GM23338 (cell line): ENCODE results near the gene FAM89A. TPM values are rescaled to one million over a fixed set of nuclear protein-coding genes. Genes with fewer than 3 reads are reported as not detected.

Experiments used
- ATAC-seq: fragments of 200-7000 bp; cut with Tn5 transposase; 3 replicates; pipeline ENCODE4 v1.9.1; 2020
- DNase-seq: peaks from one replicate; pipeline ENCODE4 v3.0.0-alpha.2; 2015; ENCODE audit warnings: low spot score
- H2AFZ ChIP-seq: fragments of 200-600 bp; sonication (generic); 2 replicates; pipeline ENCODE4 v1.8.0; 2016; ENCODE audit warnings: antibody characterized with exemption, mild to moderate bottlenecking, moderate library complexity
- H3F3A ChIP-seq: fragments of 200-600 bp; sonication (generic); replicated peaks from 2 replicates; pipeline ENCODE4 v1.8.0; 2017; ENCODE audit warnings: antibody characterized with exemption, mixed run types, low read depth
- H3K27ac ChIP-seq: fragments of 200-600 bp; sonication (generic); 2 replicates; pipeline ENCODE4 v1.6.1; 2016; ENCODE audit warnings: low read depth
- H3K27me3 ChIP-seq: fragments of 200-600 bp; sonication (generic); 2 replicates; pipeline ENCODE4 v1.8.0; 2016; ENCODE audit warnings: mild to moderate bottlenecking, mixed run types, moderate library complexity; ENCODE audit not compliant: insufficient read depth
- H3K36me3 ChIP-seq: fragments of 200-600 bp; sonication (generic); 2 replicates; pipeline ENCODE4 v1.8.0; 2016; ENCODE audit warnings: mild to moderate bottlenecking; ENCODE audit not compliant: insufficient read depth
- H3K4me1 ChIP-seq: fragments of 200-600 bp; sonication (generic); 2 replicates; pipeline ENCODE4 v1.8.0; 2016; ENCODE audit warnings: mild to moderate bottlenecking, moderate library complexity; ENCODE audit not compliant: insufficient read depth
- H3K4me2 ChIP-seq: fragments of 200-600 bp; sonication (generic); 2 replicates; pipeline ENCODE4 v1.7.1; 2017; ENCODE audit warnings: mixed run types
- H3K4me3 ChIP-seq: fragments of 200-600 bp; sonication (generic); 2 replicates; pipeline ENCODE4 v1.6.1; 2016; ENCODE audit warnings: mixed run types
- H3K79me2 ChIP-seq: fragments of 200-600 bp; sonication (generic); replicated peaks from 2 replicates; pipeline ENCODE4 v1.8.0; 2017; ENCODE audit warnings: mild to moderate bottlenecking; ENCODE audit not compliant: insufficient read depth
- H3K9me2 ChIP-seq: fragments of 200-600 bp; sonication (generic); 2 replicates; pipeline ENCODE4 v1.8.0; 2017; ENCODE audit not compliant: insufficient read depth
- H4K20me1 ChIP-seq: fragments of 200-600 bp; sonication (generic); replicated peaks from 2 replicates; pipeline ENCODE4 v1.8.0; 2017; ENCODE audit warnings: mild to moderate bottlenecking; ENCODE audit not compliant: insufficient read depth
- H3K27ac Mint-ChIP-seq: 2 replicates; pipeline ENCODE4 v1.8.0; 2020; ENCODE audit warnings: inconsistent platforms, mild to moderate bottlenecking, moderate library complexity, mixed read lengths
- H3K27me3 Mint-ChIP-seq: 3 replicates; pipeline ENCODE4 v1.8.0; 2022; ENCODE audit warnings: low read depth, mild to moderate bottlenecking, moderate library complexity, mixed read lengths, inconsistent platforms; ENCODE audit not compliant: insufficient read depth, poor library complexity
- H3K36me3 Mint-ChIP-seq: 3 replicates; pipeline ENCODE4 v1.8.0; 2021; ENCODE audit warnings: low read depth, mild to moderate bottlenecking, inconsistent platforms, moderate library complexity, mixed read lengths
- H3K4me1 Mint-ChIP-seq: 3 replicates; pipeline ENCODE4 v1.8.0; 2020; ENCODE audit warnings: mild to moderate bottlenecking, inconsistent platforms, mixed read lengths
- H3K4me3 Mint-ChIP-seq: 3 replicates; pipeline ENCODE4 v1.8.0; 2021; ENCODE audit warnings: moderate library complexity, mild to moderate bottlenecking, inconsistent platforms, mixed read lengths
- H3K9me3 Mint-ChIP-seq: 3 replicates; pipeline ENCODE4 v1.8.0; 2020; ENCODE audit warnings: moderate library complexity, mild to moderate bottlenecking, inconsistent platforms, mixed read lengths
- EZH2 ChIP-seq: fragments of 200-600 bp; sonication (generic); IDR thresholded peaks from one replicate; pipeline ENCODE4 v1.8.0; 2017; ENCODE audit warnings: antibody characterized with exemption, mild to moderate bottlenecking, low read depth; ENCODE audit not compliant: unreplicated experiment
- EZH2phosphoT487 ChIP-seq: fragments of 200-600 bp; sonication (generic); IDR thresholded peaks from one replicate; pipeline ENCODE4 v1.8.1; 2018; ENCODE audit warnings: antibody characterized with exemption; ENCODE audit not compliant: unreplicated experiment
- NANOG ChIP-seq: IDR thresholded peaks from 2 replicates; pipeline ENCODE4 v1.6.1; 2016; ENCODE audit warnings: antibody characterized with exemption, borderline replicate concordance
- POLR2AphosphoS5 ChIP-seq: IDR thresholded peaks from 2 replicates; pipeline ENCODE4 v1.6.1; 2016; ENCODE audit warnings: antibody characterized with exemption, low read depth
- ZNF114 ChIP-seq: fragments of 250-450 bp; sonication (Bioruptor Pico); IDR thresholded peaks from 2 replicates; pipeline ENCODE4 v1.5.0; 2020; ENCODE audit warnings: mild to moderate bottlenecking, moderate library complexity
- polyA plus RNA-seq: library from polyadenylated mRNA; unstranded; fragments of >200 nt; fragmentation: Nextera tagmentation; extraction: Ambion mirVana; gene quantifications from 2 replicates; pipeline ENCODE4 v1.2.1, GENCODE V29; 2016
- total RNA-seq: library from RNA; depleted of rRNA; stranded (reverse); fragments of >200 nt; shearing (Covaris generic); gene quantifications from 2 replicates; pipeline ENCODE4 v1.2.3, GENCODE V29; 2014
- TF ChIP-seq, protein P1 (sequence below): fragments of 250-450 bp; sonication (Bioruptor Pico); IDR thresholded peaks from 2 replicates; pipeline ENCODE4 v1.5.0; 2020; ENCODE audit warnings: mild to moderate bottlenecking, moderate library complexity
- TF ChIP-seq, protein P2 (sequence below): IDR thresholded peaks from 2 replicates; pipeline ENCODE4 v1.6.1; 2016; ENCODE audit warnings: antibody characterized with exemption
- TF ChIP-seq, protein P3 (sequence below), 2 experiments: fragments of 200-600 bp in 1 of 2; sonication (generic) in 1 of 2; conservative IDR thresholded peaks; 2 replicates each; pipeline versions ENCODE4 v1.5.1 to v1.6.1; 2016 to 2017; ENCODE audit warnings: antibody characterized with exemption in 2 of 2, low read depth in 2 of 2, mild to moderate bottlenecking in 2 of 2, moderate library complexity in 1 of 2
- TF ChIP-seq, protein P4 (sequence below): IDR thresholded peaks from one replicate; pipeline ENCODE4 v1.6.1; 2018; ENCODE audit warnings: antibody characterized with exemption; ENCODE audit not compliant: unreplicated experiment

Gene FAM89A
- total and polyA plus RNA-seq, 2 experiments from 2014 or later = 3.2 to 3.8 TPM

DNA sequence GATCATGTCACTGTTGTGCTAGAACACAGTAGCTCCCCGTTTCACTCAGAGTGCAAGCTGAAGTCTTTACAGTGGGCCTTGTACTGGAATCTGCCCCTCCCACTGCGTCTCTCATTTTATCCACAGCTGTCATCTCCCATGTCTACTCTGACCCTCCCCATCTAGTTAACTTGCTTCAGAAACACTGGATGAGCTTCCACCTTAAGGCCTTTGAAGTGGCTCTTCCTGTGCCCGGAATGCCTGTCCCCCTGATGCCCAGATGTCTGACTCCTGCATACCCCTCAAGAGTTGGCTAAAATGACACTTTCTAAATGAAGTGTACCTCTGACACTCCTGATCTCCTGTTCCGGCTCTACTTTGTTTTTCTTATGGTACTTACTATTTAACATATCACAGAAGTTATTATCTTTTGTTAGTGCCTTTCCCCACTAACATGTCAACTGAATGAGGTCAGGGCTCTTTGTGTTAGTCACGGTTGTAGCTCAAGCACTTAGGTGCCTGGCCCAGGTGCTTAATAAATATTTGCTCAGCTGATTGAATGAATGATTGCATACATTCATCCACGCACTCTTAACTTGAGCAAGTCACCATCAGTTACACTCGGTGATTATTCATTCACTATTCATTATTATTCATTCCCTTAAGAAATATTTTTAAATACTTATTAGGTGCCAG lies 47.8 kb downstream of the FAM89A start:
- H3K27ac Mint-ChIP-seq = no peak overlapping the region
- peaks cover 16% of the 10 kb centered on the region for H3K27me3 ChIP-seq

More for the DNA sequence above, 47.8 kb downstream of the FAM89A start:
- peaks cover 35% of the 10 kb centered on the region for H4K20me1 ChIP-seq
- H3K27ac ChIP-seq = no peak overlapping the region
- H3K4me2 ChIP-seq = no peak overlapping the region
- H3K36me3 ChIP-seq = no peaks in the 10 kb centered on the region
- H2AFZ ChIP-seq = no peak overlapping the region
- Mint-ChIP-seq H3K4me3 (no peak overlapping the region), H3K9me3 (no peaks in the 10 kb centered on the region), H3K36me3 (peaks cover 8% of the 10 kb centered on the region), H3K4me1 (no peaks in the 10 kb centered on the region), H3K27me3 (peaks cover 4% of the 10 kb centered on the region)
- H3F3A ChIP-seq = no peaks in the 10 kb centered on the region
- no peaks in the 10 kb centered on the region for H3K79me2 ChIP-seq
- no peaks in the 10 kb centered on the region for H3K9me2 ChIP-seq
- no peaks in the 10 kb centered on the region for H3K4me1 ChIP-seq
- DNase-seq = no peak
- H3K4me3 ChIP-seq = no peak overlapping the region
- TF ChIP-seq POLR2AphosphoS5 (no peak), EZH2 (no peak), NANOG (no peak), ZNF114 (no peak), EZH2phosphoT487 (no peak)
- TF ChIP-seq, protein P1, sequence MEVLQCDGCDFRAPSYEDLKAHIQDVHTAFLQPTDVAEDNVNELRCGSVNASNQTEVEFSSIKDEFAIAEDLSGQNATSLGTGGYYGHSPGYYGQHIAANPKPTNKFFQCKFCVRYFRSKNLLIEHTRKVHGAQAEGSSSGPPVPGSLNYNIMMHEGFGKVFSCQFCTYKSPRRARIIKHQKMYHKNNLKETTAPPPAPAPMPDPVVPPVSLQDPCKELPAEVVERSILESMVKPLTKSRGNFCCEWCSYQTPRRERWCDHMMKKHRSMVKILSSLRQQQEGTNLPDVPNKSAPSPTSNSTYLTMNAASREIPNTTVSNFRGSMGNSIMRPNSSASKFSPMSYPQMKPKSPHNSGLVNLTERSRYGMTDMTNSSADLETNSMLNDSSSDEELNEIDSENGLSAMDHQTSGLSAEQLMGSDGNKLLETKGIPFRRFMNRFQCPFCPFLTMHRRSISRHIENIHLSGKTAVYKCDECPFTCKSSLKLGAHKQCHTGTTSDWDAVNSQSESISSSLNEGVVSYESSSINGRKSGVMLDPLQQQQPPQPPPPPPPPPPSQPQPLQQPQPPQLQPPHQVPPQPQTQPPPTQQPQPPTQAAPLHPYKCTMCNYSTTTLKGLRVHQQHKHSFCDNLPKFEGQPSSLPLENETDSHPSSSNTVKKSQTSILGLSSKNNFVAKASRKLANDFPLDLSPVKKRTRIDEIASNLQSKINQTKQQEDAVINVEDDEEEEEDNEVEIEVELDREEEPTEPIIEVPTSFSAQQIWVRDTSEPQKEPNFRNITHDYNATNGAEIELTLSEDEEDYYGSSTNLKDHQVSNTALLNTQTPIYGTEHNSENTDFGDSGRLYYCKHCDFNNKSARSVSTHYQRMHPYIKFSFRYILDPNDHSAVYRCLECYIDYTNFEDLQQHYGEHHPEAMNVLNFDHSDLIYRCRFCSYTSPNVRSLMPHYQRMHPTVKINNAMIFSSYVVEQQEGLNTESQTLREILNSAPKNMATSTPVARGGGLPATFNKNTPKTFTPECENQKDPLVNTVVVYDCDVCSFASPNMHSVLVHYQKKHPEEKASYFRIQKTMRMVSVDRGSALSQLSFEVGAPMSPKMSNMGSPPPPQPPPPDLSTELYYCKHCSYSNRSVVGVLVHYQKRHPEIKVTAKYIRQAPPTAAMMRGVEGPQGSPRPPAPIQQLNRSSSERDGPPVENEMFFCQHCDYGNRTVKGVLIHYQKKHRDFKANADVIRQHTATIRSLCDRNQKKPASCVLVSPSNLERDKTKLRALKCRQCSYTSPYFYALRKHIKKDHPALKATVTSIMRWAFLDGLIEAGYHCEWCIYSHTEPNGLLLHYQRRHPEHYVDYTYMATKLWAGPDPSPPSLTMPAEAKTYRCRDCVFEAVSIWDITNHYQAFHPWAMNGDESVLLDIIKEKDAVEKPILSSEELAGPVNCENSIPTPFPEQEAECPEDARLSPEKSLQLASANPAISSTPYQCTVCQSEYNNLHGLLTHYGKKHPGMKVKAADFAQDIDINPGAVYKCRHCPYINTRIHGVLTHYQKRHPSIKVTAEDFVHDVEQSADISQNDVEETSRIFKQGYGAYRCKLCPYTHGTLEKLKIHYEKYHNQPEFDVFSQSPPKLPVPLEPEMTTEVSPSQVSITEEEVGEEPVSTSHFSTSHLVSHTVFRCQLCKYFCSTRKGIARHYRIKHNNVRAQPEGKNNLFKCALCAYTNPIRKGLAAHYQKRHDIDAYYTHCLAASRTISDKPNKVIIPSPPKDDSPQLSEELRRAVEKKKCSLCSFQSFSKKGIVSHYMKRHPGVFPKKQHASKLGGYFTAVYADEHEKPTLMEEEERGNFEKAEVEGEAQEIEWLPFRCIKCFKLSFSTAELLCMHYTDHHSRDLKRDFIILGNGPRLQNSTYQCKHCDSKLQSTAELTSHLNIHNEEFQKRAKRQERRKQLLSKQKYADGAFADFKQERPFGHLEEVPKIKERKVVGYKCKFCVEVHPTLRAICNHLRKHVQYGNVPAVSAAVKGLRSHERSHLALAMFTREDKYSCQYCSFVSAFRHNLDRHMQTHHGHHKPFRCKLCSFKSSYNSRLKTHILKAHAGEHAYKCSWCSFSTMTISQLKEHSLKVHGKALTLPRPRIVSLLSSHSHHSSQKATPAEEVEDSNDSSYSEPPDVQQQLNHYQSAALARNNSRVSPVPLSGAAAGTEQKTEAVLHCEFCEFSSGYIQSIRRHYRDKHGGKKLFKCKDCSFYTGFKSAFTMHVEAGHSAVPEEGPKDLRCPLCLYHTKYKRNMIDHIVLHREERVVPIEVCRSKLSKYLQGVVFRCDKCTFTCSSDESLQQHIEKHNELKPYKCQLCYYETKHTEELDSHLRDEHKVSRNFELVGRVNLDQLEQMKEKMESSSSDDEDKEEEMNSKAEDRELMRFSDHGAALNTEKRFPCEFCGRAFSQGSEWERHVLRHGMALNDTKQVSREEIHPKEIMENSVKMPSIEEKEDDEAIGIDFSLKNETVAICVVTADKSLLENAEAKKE = no peak
- TF ChIP-seq, protein P2, sequence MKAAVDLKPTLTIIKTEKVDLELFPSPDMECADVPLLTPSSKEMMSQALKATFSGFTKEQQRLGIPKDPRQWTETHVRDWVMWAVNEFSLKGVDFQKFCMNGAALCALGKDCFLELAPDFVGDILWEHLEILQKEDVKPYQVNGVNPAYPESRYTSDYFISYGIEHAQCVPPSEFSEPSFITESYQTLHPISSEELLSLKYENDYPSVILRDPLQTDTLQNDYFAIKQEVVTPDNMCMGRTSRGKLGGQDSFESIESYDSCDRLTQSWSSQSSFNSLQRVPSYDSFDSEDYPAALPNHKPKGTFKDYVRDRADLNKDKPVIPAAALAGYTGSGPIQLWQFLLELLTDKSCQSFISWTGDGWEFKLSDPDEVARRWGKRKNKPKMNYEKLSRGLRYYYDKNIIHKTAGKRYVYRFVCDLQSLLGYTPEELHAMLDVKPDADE = no peak
- TF ChIP-seq, protein P3, sequence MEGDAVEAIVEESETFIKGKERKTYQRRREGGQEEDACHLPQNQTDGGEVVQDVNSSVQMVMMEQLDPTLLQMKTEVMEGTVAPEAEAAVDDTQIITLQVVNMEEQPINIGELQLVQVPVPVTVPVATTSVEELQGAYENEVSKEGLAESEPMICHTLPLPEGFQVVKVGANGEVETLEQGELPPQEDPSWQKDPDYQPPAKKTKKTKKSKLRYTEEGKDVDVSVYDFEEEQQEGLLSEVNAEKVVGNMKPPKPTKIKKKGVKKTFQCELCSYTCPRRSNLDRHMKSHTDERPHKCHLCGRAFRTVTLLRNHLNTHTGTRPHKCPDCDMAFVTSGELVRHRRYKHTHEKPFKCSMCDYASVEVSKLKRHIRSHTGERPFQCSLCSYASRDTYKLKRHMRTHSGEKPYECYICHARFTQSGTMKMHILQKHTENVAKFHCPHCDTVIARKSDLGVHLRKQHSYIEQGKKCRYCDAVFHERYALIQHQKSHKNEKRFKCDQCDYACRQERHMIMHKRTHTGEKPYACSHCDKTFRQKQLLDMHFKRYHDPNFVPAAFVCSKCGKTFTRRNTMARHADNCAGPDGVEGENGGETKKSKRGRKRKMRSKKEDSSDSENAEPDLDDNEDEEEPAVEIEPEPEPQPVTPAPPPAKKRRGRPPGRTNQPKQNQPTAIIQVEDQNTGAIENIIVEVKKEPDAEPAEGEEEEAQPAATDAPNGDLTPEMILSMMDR (conservative IDR thresholded peaks at IDR 0.05; ENCODE audit: low read depth in 2 of 2) = no peak
- TF ChIP-seq, protein P4, sequence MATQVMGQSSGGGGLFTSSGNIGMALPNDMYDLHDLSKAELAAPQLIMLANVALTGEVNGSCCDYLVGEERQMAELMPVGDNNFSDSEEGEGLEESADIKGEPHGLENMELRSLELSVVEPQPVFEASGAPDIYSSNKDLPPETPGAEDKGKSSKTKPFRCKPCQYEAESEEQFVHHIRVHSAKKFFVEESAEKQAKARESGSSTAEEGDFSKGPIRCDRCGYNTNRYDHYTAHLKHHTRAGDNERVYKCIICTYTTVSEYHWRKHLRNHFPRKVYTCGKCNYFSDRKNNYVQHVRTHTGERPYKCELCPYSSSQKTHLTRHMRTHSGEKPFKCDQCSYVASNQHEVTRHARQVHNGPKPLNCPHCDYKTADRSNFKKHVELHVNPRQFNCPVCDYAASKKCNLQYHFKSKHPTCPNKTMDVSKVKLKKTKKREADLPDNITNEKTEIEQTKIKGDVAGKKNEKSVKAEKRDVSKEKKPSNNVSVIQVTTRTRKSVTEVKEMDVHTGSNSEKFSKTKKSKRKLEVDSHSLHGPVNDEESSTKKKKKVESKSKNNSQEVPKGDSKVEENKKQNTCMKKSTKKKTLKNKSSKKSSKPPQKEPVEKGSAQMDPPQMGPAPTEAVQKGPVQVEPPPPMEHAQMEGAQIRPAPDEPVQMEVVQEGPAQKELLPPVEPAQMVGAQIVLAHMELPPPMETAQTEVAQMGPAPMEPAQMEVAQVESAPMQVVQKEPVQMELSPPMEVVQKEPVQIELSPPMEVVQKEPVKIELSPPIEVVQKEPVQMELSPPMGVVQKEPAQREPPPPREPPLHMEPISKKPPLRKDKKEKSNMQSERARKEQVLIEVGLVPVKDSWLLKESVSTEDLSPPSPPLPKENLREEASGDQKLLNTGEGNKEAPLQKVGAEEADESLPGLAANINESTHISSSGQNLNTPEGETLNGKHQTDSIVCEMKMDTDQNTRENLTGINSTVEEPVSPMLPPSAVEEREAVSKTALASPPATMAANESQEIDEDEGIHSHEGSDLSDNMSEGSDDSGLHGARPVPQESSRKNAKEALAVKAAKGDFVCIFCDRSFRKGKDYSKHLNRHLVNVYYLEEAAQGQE = no peak
- no peak for ATAC-seq
